ENCODE results near the gene TRERF1.

DNA sequence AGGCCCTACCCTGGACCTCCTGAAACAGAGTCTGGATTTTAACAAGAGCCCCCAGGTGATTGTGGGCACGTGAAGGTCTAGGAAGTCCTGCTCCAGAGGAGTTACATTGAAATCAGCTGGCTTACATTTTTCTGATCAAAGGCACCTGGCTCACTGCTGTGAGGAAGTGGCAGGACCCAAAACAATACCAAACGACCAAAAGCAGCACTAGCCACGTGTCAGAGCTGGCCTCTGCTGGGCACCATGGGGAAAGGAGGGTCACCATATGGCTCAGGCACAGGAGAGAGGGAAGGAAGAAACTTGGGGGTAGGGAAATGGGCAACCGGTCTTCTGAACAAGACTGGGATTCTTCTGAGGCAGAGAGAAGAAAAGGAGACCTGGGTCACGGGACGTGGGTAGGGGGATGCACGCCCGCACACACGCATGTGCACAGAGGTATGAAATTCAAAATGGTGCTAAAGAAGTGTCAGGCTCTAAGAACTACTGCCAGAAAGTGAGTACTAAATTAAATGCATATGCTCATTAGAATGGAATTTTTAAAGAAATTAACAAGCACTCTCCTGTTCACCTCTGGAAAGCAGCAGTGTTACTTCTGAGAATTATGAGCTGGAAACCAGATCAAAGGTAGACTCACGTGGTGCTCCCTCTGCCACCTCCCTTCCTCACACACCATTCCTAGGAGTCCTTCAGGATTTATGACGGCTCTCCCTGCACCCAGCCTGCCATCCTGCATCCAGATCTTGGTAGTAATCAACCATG, 113.6 kb downstream of the TRERF1 start:
- TF ChIP-seq, protein P1, sequence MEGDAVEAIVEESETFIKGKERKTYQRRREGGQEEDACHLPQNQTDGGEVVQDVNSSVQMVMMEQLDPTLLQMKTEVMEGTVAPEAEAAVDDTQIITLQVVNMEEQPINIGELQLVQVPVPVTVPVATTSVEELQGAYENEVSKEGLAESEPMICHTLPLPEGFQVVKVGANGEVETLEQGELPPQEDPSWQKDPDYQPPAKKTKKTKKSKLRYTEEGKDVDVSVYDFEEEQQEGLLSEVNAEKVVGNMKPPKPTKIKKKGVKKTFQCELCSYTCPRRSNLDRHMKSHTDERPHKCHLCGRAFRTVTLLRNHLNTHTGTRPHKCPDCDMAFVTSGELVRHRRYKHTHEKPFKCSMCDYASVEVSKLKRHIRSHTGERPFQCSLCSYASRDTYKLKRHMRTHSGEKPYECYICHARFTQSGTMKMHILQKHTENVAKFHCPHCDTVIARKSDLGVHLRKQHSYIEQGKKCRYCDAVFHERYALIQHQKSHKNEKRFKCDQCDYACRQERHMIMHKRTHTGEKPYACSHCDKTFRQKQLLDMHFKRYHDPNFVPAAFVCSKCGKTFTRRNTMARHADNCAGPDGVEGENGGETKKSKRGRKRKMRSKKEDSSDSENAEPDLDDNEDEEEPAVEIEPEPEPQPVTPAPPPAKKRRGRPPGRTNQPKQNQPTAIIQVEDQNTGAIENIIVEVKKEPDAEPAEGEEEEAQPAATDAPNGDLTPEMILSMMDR (conservative IDR thresholded peaks at IDR 0.05): no peak
- no peak for TF ChIP-seq EZH2 (IDR thresholded peaks at IDR 0.05; ENCODE audit: low read depth)
